ENCODE measurements around the gene ZNF354B. TPM values are rescaled to one million over a fixed set of nuclear protein-coding genes. Genes with fewer than 3 reads are reported as not detected.
"Not testable (repeated sequence)": the region's sequence is repeated elsewhere in the genome, so short reads cannot be mapped to it uniquely, and the experiment has no call there.

The ZNF354B gene
- total and polyA plus RNA-seq, 2 experiments from 2014 or later = 9.0 to 12.3 TPM

DNA sequence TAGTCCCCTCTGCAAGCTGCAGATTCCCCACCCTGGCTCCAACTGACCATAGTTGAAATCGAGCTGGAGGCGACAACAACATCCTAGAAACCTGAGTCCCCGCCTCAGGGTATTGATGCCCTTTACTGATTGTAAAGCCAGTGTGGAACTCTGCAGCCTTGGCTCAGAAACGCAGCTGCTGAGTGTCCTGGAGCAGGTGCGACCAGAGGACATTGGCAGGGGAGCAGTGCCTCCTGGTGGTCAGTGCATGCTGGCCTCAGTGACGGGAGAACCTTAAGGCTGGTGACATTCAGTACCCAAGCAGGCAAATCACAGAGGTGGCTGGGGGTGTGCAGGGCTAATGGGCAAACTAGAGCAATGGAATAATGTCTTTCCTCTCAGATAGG, 20.4 kb upstream of the ZNF354B start:
- H2AFZ ChIP-seq = peak overlapping the region; percentile 66; the same call in 1 of the 2 replicates
- DNase-seq (ENCODE audit: low spot score) = peak; percentile 88
- H3K4me3 Mint-ChIP-seq = no peak overlapping the region
- peaks cover 2% of the 10 kb centered on the region for H3K27me3 Mint-ChIP-seq (ENCODE audit: insufficient read depth, low read depth, poor library complexity)
- H3K4me1 Mint-ChIP-seq = no peaks in the 10 kb centered on the region
- H3K36me3 ChIP-seq (ENCODE audit: insufficient read depth) = no peaks in the 10 kb centered on the region
- no peak overlapping the region for H3K27ac Mint-ChIP-seq
- H3K4me1 ChIP-seq (ENCODE audit: insufficient read depth) = no peaks in the 10 kb centered on the region
- peaks cover 69% of the 10 kb centered on the region for H3K9me3 Mint-ChIP-seq
- H3K27ac ChIP-seq (ENCODE audit: low read depth) = no peak overlapping the region
- H3K4me2 ChIP-seq = 0 out of 2 replicates have a peak overlapping the region, but pooled peaks have one; percentile 58
- H3K79me2 ChIP-seq (replicated peaks; ENCODE audit: insufficient read depth) = no peaks in the 10 kb centered on the region
- TF ChIP-seq, protein P1, sequence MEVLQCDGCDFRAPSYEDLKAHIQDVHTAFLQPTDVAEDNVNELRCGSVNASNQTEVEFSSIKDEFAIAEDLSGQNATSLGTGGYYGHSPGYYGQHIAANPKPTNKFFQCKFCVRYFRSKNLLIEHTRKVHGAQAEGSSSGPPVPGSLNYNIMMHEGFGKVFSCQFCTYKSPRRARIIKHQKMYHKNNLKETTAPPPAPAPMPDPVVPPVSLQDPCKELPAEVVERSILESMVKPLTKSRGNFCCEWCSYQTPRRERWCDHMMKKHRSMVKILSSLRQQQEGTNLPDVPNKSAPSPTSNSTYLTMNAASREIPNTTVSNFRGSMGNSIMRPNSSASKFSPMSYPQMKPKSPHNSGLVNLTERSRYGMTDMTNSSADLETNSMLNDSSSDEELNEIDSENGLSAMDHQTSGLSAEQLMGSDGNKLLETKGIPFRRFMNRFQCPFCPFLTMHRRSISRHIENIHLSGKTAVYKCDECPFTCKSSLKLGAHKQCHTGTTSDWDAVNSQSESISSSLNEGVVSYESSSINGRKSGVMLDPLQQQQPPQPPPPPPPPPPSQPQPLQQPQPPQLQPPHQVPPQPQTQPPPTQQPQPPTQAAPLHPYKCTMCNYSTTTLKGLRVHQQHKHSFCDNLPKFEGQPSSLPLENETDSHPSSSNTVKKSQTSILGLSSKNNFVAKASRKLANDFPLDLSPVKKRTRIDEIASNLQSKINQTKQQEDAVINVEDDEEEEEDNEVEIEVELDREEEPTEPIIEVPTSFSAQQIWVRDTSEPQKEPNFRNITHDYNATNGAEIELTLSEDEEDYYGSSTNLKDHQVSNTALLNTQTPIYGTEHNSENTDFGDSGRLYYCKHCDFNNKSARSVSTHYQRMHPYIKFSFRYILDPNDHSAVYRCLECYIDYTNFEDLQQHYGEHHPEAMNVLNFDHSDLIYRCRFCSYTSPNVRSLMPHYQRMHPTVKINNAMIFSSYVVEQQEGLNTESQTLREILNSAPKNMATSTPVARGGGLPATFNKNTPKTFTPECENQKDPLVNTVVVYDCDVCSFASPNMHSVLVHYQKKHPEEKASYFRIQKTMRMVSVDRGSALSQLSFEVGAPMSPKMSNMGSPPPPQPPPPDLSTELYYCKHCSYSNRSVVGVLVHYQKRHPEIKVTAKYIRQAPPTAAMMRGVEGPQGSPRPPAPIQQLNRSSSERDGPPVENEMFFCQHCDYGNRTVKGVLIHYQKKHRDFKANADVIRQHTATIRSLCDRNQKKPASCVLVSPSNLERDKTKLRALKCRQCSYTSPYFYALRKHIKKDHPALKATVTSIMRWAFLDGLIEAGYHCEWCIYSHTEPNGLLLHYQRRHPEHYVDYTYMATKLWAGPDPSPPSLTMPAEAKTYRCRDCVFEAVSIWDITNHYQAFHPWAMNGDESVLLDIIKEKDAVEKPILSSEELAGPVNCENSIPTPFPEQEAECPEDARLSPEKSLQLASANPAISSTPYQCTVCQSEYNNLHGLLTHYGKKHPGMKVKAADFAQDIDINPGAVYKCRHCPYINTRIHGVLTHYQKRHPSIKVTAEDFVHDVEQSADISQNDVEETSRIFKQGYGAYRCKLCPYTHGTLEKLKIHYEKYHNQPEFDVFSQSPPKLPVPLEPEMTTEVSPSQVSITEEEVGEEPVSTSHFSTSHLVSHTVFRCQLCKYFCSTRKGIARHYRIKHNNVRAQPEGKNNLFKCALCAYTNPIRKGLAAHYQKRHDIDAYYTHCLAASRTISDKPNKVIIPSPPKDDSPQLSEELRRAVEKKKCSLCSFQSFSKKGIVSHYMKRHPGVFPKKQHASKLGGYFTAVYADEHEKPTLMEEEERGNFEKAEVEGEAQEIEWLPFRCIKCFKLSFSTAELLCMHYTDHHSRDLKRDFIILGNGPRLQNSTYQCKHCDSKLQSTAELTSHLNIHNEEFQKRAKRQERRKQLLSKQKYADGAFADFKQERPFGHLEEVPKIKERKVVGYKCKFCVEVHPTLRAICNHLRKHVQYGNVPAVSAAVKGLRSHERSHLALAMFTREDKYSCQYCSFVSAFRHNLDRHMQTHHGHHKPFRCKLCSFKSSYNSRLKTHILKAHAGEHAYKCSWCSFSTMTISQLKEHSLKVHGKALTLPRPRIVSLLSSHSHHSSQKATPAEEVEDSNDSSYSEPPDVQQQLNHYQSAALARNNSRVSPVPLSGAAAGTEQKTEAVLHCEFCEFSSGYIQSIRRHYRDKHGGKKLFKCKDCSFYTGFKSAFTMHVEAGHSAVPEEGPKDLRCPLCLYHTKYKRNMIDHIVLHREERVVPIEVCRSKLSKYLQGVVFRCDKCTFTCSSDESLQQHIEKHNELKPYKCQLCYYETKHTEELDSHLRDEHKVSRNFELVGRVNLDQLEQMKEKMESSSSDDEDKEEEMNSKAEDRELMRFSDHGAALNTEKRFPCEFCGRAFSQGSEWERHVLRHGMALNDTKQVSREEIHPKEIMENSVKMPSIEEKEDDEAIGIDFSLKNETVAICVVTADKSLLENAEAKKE (CRISPR knock-in tag; IDR thresholded peaks at IDR 0.05) = no peak
- TF ChIP-seq, protein P2, sequence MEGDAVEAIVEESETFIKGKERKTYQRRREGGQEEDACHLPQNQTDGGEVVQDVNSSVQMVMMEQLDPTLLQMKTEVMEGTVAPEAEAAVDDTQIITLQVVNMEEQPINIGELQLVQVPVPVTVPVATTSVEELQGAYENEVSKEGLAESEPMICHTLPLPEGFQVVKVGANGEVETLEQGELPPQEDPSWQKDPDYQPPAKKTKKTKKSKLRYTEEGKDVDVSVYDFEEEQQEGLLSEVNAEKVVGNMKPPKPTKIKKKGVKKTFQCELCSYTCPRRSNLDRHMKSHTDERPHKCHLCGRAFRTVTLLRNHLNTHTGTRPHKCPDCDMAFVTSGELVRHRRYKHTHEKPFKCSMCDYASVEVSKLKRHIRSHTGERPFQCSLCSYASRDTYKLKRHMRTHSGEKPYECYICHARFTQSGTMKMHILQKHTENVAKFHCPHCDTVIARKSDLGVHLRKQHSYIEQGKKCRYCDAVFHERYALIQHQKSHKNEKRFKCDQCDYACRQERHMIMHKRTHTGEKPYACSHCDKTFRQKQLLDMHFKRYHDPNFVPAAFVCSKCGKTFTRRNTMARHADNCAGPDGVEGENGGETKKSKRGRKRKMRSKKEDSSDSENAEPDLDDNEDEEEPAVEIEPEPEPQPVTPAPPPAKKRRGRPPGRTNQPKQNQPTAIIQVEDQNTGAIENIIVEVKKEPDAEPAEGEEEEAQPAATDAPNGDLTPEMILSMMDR (conservative IDR thresholded peaks at IDR 0.05; ENCODE audit: low read depth in 2 of 2) = peak; percentile 68 to 97
- peak overlapping the region; percentile 30; the same call in 1 of the 2 replicates for H3K4me3 ChIP-seq
- no peaks in the 10 kb centered on the region for H3F3A ChIP-seq (replicated peaks; ENCODE audit: low read depth)
- H3K36me3 Mint-ChIP-seq (ENCODE audit: low read depth) = peaks cover 3% of the 10 kb centered on the region; the same call in 2 of the 3 replicates
- no peaks in the 10 kb centered on the region for H4K20me1 ChIP-seq (replicated peaks; ENCODE audit: insufficient read depth)
- H3K27me3 ChIP-seq (ENCODE audit: insufficient read depth) = no peaks in the 10 kb centered on the region
- ATAC-seq = peak; percentile 98
- H3K9me2 ChIP-seq (ENCODE audit: insufficient read depth) = 0 out of 2 replicates have a peak, but pooled peaks cover 2% of the 10 kb centered on the region

DNA sequence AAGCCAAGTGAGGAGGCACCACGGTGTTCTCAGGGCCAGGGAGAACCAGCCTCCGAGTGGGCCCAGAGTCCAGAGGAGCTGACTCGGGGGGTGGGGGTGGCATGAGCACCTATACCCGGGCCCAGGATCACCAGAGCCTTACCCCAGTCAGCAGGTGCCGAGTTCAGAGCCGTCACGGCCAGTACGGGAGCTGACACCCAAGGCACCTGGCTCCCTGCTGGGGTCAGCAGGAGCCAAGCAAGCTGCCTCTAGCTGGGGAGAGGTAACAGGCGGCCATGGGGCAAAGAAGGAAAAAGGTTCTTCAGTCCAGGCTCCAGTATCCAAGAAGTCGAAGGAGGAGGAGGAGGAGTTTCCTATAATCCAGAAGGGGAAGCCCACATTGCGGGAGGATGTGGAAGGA, 19.4 kb upstream of the ZNF354B start:
- not testable (repeated sequence) for H3K36me3 Mint-ChIP-seq (ENCODE audit: low read depth); H3K4me2 ChIP-seq; ATAC-seq; H3K27ac ChIP-seq (ENCODE audit: low read depth); H3K36me3 ChIP-seq (ENCODE audit: insufficient read depth); H3K4me1 Mint-ChIP-seq; H3K79me2 ChIP-seq (replicated peaks; ENCODE audit: insufficient read depth); H3K27me3 Mint-ChIP-seq (ENCODE audit: insufficient read depth, low read depth, poor library complexity); H4K20me1 ChIP-seq (replicated peaks; ENCODE audit: insufficient read depth); H3K4me1 ChIP-seq (ENCODE audit: insufficient read depth); H3K4me3 Mint-ChIP-seq; H3K9me2 ChIP-seq (ENCODE audit: insufficient read depth); H3K27ac Mint-ChIP-seq; H2AFZ ChIP-seq; DNase-seq (ENCODE audit: low spot score); H3K27me3 ChIP-seq (ENCODE audit: insufficient read depth); H3F3A ChIP-seq (replicated peaks; ENCODE audit: low read depth); H3K4me3 ChIP-seq
- peaks cover 72% of the 10 kb centered on the region for H3K9me3 Mint-ChIP-seq

Data from GM23338 (cell line).